IMR-90 (cell line): ENCODE results near the gene MSH2. TPM values are rescaled to one million over a fixed set of nuclear protein-coding genes. Genes with fewer than 3 reads are reported as not detected.

Experiments used
- ATAC-seq: fragments of 200-7000 bp; cut with Tn5 transposase; 2 replicates; pipeline ENCODE4 v1.9.1; 2020; ENCODE audit warnings: low read depth, mild to moderate bottlenecking, moderate library complexity
- BruUV-seq: library from RNA; stranded (reverse); fragments of 400-500 nt; replicated peaks from 2 replicates; lab custom pipeline; 2021; lab: Mats Ljungman, UMichigan
- CTCF ChIA-PET: fragments of 300-600 bp; formaldehyde crosslinking; extraction: SDS; loops from one replicate; lab custom pipeline; 2021; ENCODE audit warnings: antibody characterized with exemption; lab: Yijun Ruan, JAX
- POLR2A ChIA-PET: fragments of 300-600 bp; sonication (Branson Sonifier 250); formaldehyde crosslinking; loops from one replicate; lab custom pipeline; 2022; ENCODE audit warnings: antibody characterized with exemption; ENCODE audit not compliant: unreplicated experiment; lab: Charles Lee
- DNase-seq: peaks from one replicate; pipeline ENCODE4 v3.0.0; 2013
- H2AFZ ChIP-seq: replicated peaks from 2 replicates; pipeline ENCODE3; 2013; ENCODE audit warnings: low read length, mild to moderate bottlenecking; ENCODE audit not compliant: poor library complexity
- H2AK5ac ChIP-seq: 2 replicates; pipeline ENCODE4 v1.6.1; 2013; ENCODE audit warnings: low read depth, low read length, inconsistent platforms
- H2AK9ac ChIP-seq: replicated peaks from 2 replicates; pipeline ENCODE3; 2013; ENCODE audit warnings: mild to moderate bottlenecking, low read depth, low read length, moderate library complexity; ENCODE audit not compliant: poor library complexity
- H2BK120ac ChIP-seq: 2 replicates; pipeline ENCODE4 v1.6.1; 2013; ENCODE audit warnings: low read depth, low read length, inconsistent platforms
- H2BK15ac ChIP-seq: 3 replicates; pipeline ENCODE4 v1.6.1; 2013; ENCODE audit warnings: low read depth, low read length, inconsistent platforms
- H2BK20ac ChIP-seq: 2 replicates; pipeline ENCODE4 v1.6.1; 2013; ENCODE audit warnings: low read depth, mild to moderate bottlenecking, inconsistent platforms, low read length, moderate library complexity
- H2BK5ac ChIP-seq: 2 replicates; pipeline ENCODE4 v1.6.1; 2013; ENCODE audit warnings: mild to moderate bottlenecking, low read depth, low read length, inconsistent platforms; ENCODE audit not compliant: poor library complexity, severe bottlenecking
- H3K14ac ChIP-seq: replicated peaks from 2 replicates; pipeline ENCODE4 v1.6.1; 2013; ENCODE audit warnings: low read depth, low read length, inconsistent platforms
- H3K18ac ChIP-seq: 2 replicates; pipeline ENCODE4 v1.6.1; 2013; ENCODE audit warnings: low read depth, low read length, control low read depth
- H3K23ac ChIP-seq: 2 replicates; pipeline ENCODE4 v1.6.1; 2013; ENCODE audit warnings: low read depth, low read length, inconsistent platforms
- H3K27ac ChIP-seq: 2 replicates; pipeline ENCODE4 v1.5.1; 2013; ENCODE audit warnings: mild to moderate bottlenecking, control low read depth, low read length; ENCODE audit not compliant: insufficient read depth
- H3K27me3 ChIP-seq: 2 replicates; pipeline ENCODE4 v1.6.1; 2013; ENCODE audit warnings: low read length; ENCODE audit not compliant: control insufficient read depth, insufficient read depth
- H3K36me3 ChIP-seq: 2 replicates; pipeline ENCODE4 v1.6.1; 2013; ENCODE audit warnings: low read length, mixed read lengths; ENCODE audit not compliant: control insufficient read depth, insufficient read depth
- H3K4ac ChIP-seq: 2 replicates; pipeline ENCODE4 v1.6.1; 2013; ENCODE audit warnings: low read depth, low read length, inconsistent platforms
- H3K4me1 ChIP-seq: 2 replicates; pipeline ENCODE4 v1.6.1; 2013; ENCODE audit warnings: low read length, mixed read lengths; ENCODE audit not compliant: control insufficient read depth, insufficient read depth
- H3K4me2 ChIP-seq: 2 replicates; pipeline ENCODE4 v1.6.1; 2013; ENCODE audit warnings: low read depth, mild to moderate bottlenecking, control low read depth, low read length, moderate library complexity
- H3K4me3 ChIP-seq: 2 replicates; pipeline ENCODE4 v1.5.1; 2013; ENCODE audit warnings: low read depth, mild to moderate bottlenecking, control low read depth, low read length, moderate library complexity; ENCODE audit not compliant: insufficient read depth
- H3K56ac ChIP-seq: 2 replicates; pipeline ENCODE4 v1.6.1; 2013; ENCODE audit warnings: low read length, inconsistent platforms; ENCODE audit not compliant: insufficient read depth; ENCODE audit errors: extremely low read depth
- H3K79me1 ChIP-seq, 2 experiments: 2 replicates each; pipeline ENCODE4 v1.6.1; 2013; ENCODE audit warnings: low read length in 2 of 2, inconsistent platforms in 1 of 2, low read depth in 1 of 2
- H3K9ac ChIP-seq: 2 replicates; pipeline ENCODE4 v1.6.1; 2013; ENCODE audit warnings: low read depth, low read length, control low read depth
- H3K9me1 ChIP-seq: 2 replicates; pipeline ENCODE4 v1.6.1; 2013; ENCODE audit warnings: low read length, inconsistent platforms; ENCODE audit not compliant: insufficient read depth
- H3K9me3 ChIP-seq: 2 replicates; pipeline ENCODE4 v1.6.1; 2013; ENCODE audit warnings: low read length; ENCODE audit not compliant: control insufficient read depth, insufficient read depth
- H4K20me1 ChIP-seq: 2 replicates; pipeline ENCODE4 v1.6.1; 2013; ENCODE audit warnings: low read length, inconsistent platforms; ENCODE audit not compliant: insufficient read depth
- H4K5ac ChIP-seq: 2 replicates; pipeline ENCODE4 v1.6.1; 2013; ENCODE audit warnings: mild to moderate bottlenecking, low read depth, low read length, control low read depth
- H4K8ac ChIP-seq, 2 experiments: 2 replicates each; pipeline ENCODE4 v1.6.1; 2013; ENCODE audit warnings: low read depth in 2 of 2, low read length in 2 of 2, control low read depth in 1 of 2, inconsistent platforms in 1 of 2
- H4K91ac ChIP-seq: 2 replicates; pipeline ENCODE4 v1.6.1; 2013; ENCODE audit warnings: low read depth, low read length, inconsistent platforms; ENCODE audit not compliant: insufficient read depth
- FOS ChIP-seq: fragments of 150-350 bp; IDR thresholded peaks from 2 replicates; pipeline ENCODE4 v1.6.1; 2016; ENCODE audit warnings: low read depth, low read length
- MXI1 ChIP-seq: IDR thresholded peaks from 2 replicates; pipeline ENCODE4 v1.6.1; 2012; ENCODE audit warnings: low read depth, mild to moderate bottlenecking, low read length, moderate library complexity, borderline replicate concordance
- WGBS, 2 experiments: methylation state at CpG; one replicate each; pipeline versions ENCODE4 v1.1.5 to v1.1.7; 2013; ENCODE audit warnings: missing lambda C conversion rate in 2 of 2; ENCODE audit not compliant: insufficient read length in 1 of 2; ENCODE audit errors: extremely low coverage in 2 of 2; 5-methylcytosine and 5-hydroxymethylcytosine counted together
- dilution Hi-C: fragments of 300-500 bp; cut with HindIII; formaldehyde crosslinking; loops from one replicate; pipeline ENCODE4 v1.14.3; 2018; ENCODE audit warnings: low sequenced_read_pairs; ENCODE audit not compliant: unreplicated experiment
- in situ Hi-C: fragments of 300-500 bp; cut with MboI; formaldehyde crosslinking; loops from 3 replicates; pipeline ENCODE4 v1.14.3; 2019; ENCODE audit warnings: low sequenced_read_pairs, inconsistent platforms, mixed read lengths
- intact Hi-C: fragments of 100-400 bp; cut with micrococcal nuclease; formaldehyde crosslinking; loops from 2 replicates; pipeline ENCODE4 v1.10.0; 2022
- polyA plus RNA-seq, 3 experiments: library from polyadenylated mRNA; depleted of rRNA; stranded (reverse); fragments of >200 nt; gene quantifications; 2 replicates each; pipeline ENCODE4 v1.2.3, GENCODE V29; 2012; ENCODE audit warnings: low replicate concordance in 1 of 3
- total RNA-seq: library from RNA; depleted of rRNA; stranded (reverse); fragments of >200 nt; gene quantifications from 2 replicates; pipeline ENCODE4 v1.2.3, GENCODE V29; 2012

The MSH2 gene
- total and polyA plus RNA-seq, 2 of the 4 experiments (the other 2 are of a cell fraction): 13.8 to 22.6 TPM

DNA sequence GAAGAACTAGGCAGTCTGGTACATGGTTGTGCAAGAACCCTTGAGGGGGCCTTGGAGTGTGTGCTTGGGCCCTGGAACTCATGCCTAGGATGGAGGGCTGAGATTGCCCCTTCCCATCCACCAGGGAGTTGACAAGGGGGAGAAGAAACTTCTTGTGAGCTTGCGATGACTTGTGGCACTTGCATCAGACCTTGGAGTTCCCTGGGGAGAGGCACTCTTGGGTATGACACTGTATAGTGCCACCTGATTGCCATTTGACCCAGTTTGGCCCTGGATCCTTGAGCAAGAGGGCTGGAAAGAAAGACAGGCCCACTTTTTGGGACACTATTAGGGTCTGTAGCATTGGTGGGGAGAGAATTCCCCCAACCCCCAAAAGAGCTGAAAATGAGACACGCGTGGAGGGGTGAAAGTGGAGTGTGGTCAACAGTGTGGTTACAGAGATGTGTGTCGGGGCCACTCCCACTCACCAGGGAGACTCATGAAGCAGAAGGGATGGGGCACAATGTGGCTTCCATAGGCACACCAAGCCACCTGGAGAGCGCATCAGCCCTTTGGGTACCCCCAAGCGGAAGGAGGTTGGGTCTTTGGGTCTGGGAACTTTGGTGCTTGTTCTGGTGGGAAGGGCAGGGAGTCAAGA, 101.3 kb downstream of the MSH2 start:
- Histone ChIP-seq H3K56ac (no peak overlapping the region), H2AFZ (no peak overlapping the region), H3K18ac (no peak overlapping the region), H2BK20ac (no peak overlapping the region), H3K4me3 (no peak overlapping the region), H3K27me3 (peaks cover 23% of the 10 kb centered on the region), H3K36me3 (no peaks in the 10 kb centered on the region), H3K14ac (no peak overlapping the region), H2AK5ac (no peak overlapping the region), H4K91ac (no peak overlapping the region), H2BK5ac (no peak overlapping the region), H3K9me3 (peaks cover 13% of the 10 kb centered on the region), H3K9me1 (no peaks in the 10 kb centered on the region), H3K23ac (no peak overlapping the region), H3K4me1 (peaks cover 7% of the 10 kb centered on the region; the same call in 1 of the 2 replicates), H3K9ac (no peak overlapping the region), H3K79me1 (no peaks in the 10 kb centered on the region), H2AK9ac (no peak overlapping the region), H2BK120ac (no peak overlapping the region), H3K4me2 (no peak overlapping the region), H4K8ac (no peak overlapping the region), H4K5ac (no peak overlapping the region), H2BK15ac (0 out of 3 replicates have a peak overlapping the region, but pooled peaks have one; percentile 18), H3K4ac (no peak overlapping the region), H3K27ac (no peak overlapping the region), H4K20me1 (no peaks in the 10 kb centered on the region; the same call in 1 of the 2 replicates)
- intact Hi-C loops: no loop called here
- ATAC-seq (no peak), DNase-seq (no peak)
- ChIA-PET CTCF (no interaction called here), POLR2A (no interaction called here)
- no TSS peak for BruUV-seq
- dilution Hi-C loops: no loop called here
- no CpG with 5 or more reads among the region's 6 CpGs for WGBS, 2 experiments
- in situ Hi-C loops: no loop called here
- TF ChIP-seq FOS: no peak
- no peak for TF ChIP-seq MXI1
